MM.1S (cell line): ENCODE data around the gene AKAP1.
A peak's percentile ranks its signal among the peaks of the same experiment; 100 is the strongest.

Source experiments
- EZH2 ChIP-seq: fragments of 300-600 bp; sonication (generic); optimal IDR thresholded peaks from 2 replicates; pipeline ENCODE3; 2017; ENCODE audit warnings: low read depth, mild to moderate bottlenecking, antibody characterized with exemption, low read length, mixed read lengths
- EZH2phosphoT487 ChIP-seq: fragments of 300-600 bp; sonication (generic); IDR thresholded peaks from 2 replicates; pipeline ENCODE4 v1.6.1; 2018; ENCODE audit warnings: antibody characterized with exemption, low read length
- TF ChIP-seq, protein P1 (sequence below): fragments of 300-600 bp; sonication (generic); IDR thresholded peaks from 2 replicates; pipeline ENCODE4 v1.5.1; 2016; ENCODE audit warnings: antibody characterized with exemption, low read length, mixed read lengths

GRCh38 chr17:57114085-57114673 is 29.1 kb downstream of the AKAP1 start:
- TF ChIP-seq, protein P1, sequence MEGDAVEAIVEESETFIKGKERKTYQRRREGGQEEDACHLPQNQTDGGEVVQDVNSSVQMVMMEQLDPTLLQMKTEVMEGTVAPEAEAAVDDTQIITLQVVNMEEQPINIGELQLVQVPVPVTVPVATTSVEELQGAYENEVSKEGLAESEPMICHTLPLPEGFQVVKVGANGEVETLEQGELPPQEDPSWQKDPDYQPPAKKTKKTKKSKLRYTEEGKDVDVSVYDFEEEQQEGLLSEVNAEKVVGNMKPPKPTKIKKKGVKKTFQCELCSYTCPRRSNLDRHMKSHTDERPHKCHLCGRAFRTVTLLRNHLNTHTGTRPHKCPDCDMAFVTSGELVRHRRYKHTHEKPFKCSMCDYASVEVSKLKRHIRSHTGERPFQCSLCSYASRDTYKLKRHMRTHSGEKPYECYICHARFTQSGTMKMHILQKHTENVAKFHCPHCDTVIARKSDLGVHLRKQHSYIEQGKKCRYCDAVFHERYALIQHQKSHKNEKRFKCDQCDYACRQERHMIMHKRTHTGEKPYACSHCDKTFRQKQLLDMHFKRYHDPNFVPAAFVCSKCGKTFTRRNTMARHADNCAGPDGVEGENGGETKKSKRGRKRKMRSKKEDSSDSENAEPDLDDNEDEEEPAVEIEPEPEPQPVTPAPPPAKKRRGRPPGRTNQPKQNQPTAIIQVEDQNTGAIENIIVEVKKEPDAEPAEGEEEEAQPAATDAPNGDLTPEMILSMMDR, result peak; percentile 96
- no peak for TF ChIP-seq EZH2
- TF ChIP-seq EZH2phosphoT487, result no peak
